Mucosa of stomach (tissue), 1 donor: ENCODE data around the gene HSPA12A.
"Not testable (repeated sequence)": the region's sequence is repeated elsewhere in the genome, so short reads cannot be mapped to it uniquely, and the experiment has no call there.

Source experiments
- H3K27me3 ChIP-seq: one replicate; pipeline ENCODE4 v1.7.0; 2013; ENCODE audit warnings: mild to moderate bottlenecking, low read length; ENCODE audit not compliant: control insufficient read depth, insufficient read depth
- H3K36me3 ChIP-seq: one replicate; pipeline ENCODE4 v1.7.0; 2013; ENCODE audit warnings: low read length; ENCODE audit not compliant: control insufficient read depth, insufficient read depth
- H3K4me1 ChIP-seq: one replicate; pipeline ENCODE4 v1.7.0; 2013; ENCODE audit warnings: mild to moderate bottlenecking, low read length; ENCODE audit not compliant: control insufficient read depth, insufficient read depth
- H3K4me3 ChIP-seq: one replicate; pipeline ENCODE4 v1.7.0; 2013; ENCODE audit warnings: low read length
- H3K9ac ChIP-seq: one replicate; pipeline ENCODE4 v1.7.0; 2013; ENCODE audit warnings: mild to moderate bottlenecking, low read length, moderate library complexity
- H3K9me3 ChIP-seq: one replicate; pipeline ENCODE4 v1.7.0; 2013; ENCODE audit warnings: mild to moderate bottlenecking, low read length, moderate library complexity; ENCODE audit not compliant: control insufficient read depth
- donor health status: Pancreatic carcinoma.

HSPA12A gene

GRCh38 chr10:116719804-116720203 lies 22.6 kb downstream of the HSPA12A start:
- Histone ChIP-seq H3K9ac (no peak overlapping the region), H3K27me3 (no peaks in the 10 kb centered on the region), H3K4me3 (no peak overlapping the region), H3K4me1 (no peaks in the 10 kb centered on the region), H3K9me3 (no peaks in the 10 kb centered on the region), H3K36me3 (no peaks in the 10 kb centered on the region)

GRCh38 chr10:116718058-116718457 lies 24.3 kb downstream of the HSPA12A start:
- Histone ChIP-seq H3K4me1 (no peaks in the 10 kb centered on the region), H3K27me3 (no peaks in the 10 kb centered on the region), H3K4me3 (no peak overlapping the region), H3K36me3 (no peaks in the 10 kb centered on the region), H3K9me3 (no peaks in the 10 kb centered on the region), H3K9ac (no peak overlapping the region)

GRCh38 chr10:116716381-116716780 lies 26.0 kb downstream of the HSPA12A start:
- no peaks in the 10 kb centered on the region for H3K27me3 ChIP-seq
- no peaks in the 10 kb centered on the region for H3K4me1 ChIP-seq

GRCh38 chr10:116715839-116716377 lies 26.5 kb downstream of the HSPA12A start:
- no peaks in the 10 kb centered on the region for H3K4me1 ChIP-seq
- H3K4me3 ChIP-seq = no peak overlapping the region
- no peaks in the 10 kb centered on the region for H3K9me3 ChIP-seq
- H3K27me3 ChIP-seq = no peaks in the 10 kb centered on the region
- no peaks in the 10 kb centered on the region for H3K36me3 ChIP-seq
- H3K9ac ChIP-seq = no peak overlapping the region

More at GRCh38 chr10:116716381-116716780, 26.0 kb downstream of the HSPA12A start:
- Histone ChIP-seq H3K9ac (no peak overlapping the region), H3K4me3 (no peak overlapping the region), H3K9me3 (no peaks in the 10 kb centered on the region), H3K36me3 (no peaks in the 10 kb centered on the region)

- H3K36me3 ChIP-seq = no peaks in the 10 kb centered on the region
- no peak overlapping the region for H3K4me3 ChIP-seq
- no peaks in the 10 kb centered on the region for H3K4me1 ChIP-seq
- no peak overlapping the region for H3K9ac ChIP-seq
- no peaks in the 10 kb centered on the region for H3K27me3 ChIP-seq
- H3K9me3 ChIP-seq = no peaks in the 10 kb centered on the region
Observed at GRCh38 chr10:116715341-116715740, 27.0 kb downstream of the HSPA12A start.

GRCh38 chr10:116713846-116714245 lies 28.5 kb downstream of the HSPA12A start:
- H3K36me3 ChIP-seq = no peaks in the 10 kb centered on the region
- no peak overlapping the region for H3K9ac ChIP-seq
- no peaks in the 10 kb centered on the region for H3K9me3 ChIP-seq
- no peak overlapping the region for H3K4me3 ChIP-seq
- no peaks in the 10 kb centered on the region for H3K27me3 ChIP-seq
- H3K4me1 ChIP-seq = no peaks in the 10 kb centered on the region

- no peaks in the 10 kb centered on the region for H3K9me3 ChIP-seq
- no peak overlapping the region for H3K4me3 ChIP-seq
- H3K4me1 ChIP-seq = no peaks in the 10 kb centered on the region
- no peaks in the 10 kb centered on the region for H3K27me3 ChIP-seq
- H3K9ac ChIP-seq = no peak overlapping the region
- no peaks in the 10 kb centered on the region for H3K36me3 ChIP-seq
Observed at GRCh38 chr10:116712989-116713543, 29.3 kb downstream of the HSPA12A start.

- Histone ChIP-seq H3K4me1 (no peaks in the 10 kb centered on the region), H3K9me3 (no peaks in the 10 kb centered on the region)
Observed at GRCh38 chr10:116712519-116712918, 29.8 kb downstream of the HSPA12A start.

GRCh38 chr10:116711803-116712202 lies 30.6 kb downstream of the HSPA12A start:
- not testable (repeated sequence) for H3K36me3 ChIP-seq, H3K4me3 ChIP-seq, H3K27me3 ChIP-seq, H3K4me1 ChIP-seq, H3K9me3 ChIP-seq, H3K9ac ChIP-seq

More at GRCh38 chr10:116712519-116712918, 29.8 kb downstream of the HSPA12A start:
- Histone ChIP-seq H3K27me3 (no peaks in the 10 kb centered on the region), H3K9ac (no peak overlapping the region), H3K36me3 (no peaks in the 10 kb centered on the region), H3K4me3 (no peak overlapping the region)

- no peaks in the 10 kb centered on the region for H3K9me3 ChIP-seq
- H3K36me3 ChIP-seq = no peaks in the 10 kb centered on the region
- no peak overlapping the region for H3K4me3 ChIP-seq
- no peaks in the 10 kb centered on the region for H3K4me1 ChIP-seq
- no peaks in the 10 kb centered on the region for H3K27me3 ChIP-seq
- H3K9ac ChIP-seq = no peak overlapping the region
Observed at GRCh38 chr10:116710076-116710475, 32.3 kb downstream of the HSPA12A start.

GRCh38 chr10:116708877-116709276 lies 33.5 kb downstream of the HSPA12A start:
- Histone ChIP-seq H3K9ac (no peak overlapping the region), H3K4me3 (no peak overlapping the region), H3K27me3 (no peaks in the 10 kb centered on the region), H3K9me3 (no peaks in the 10 kb centered on the region), H3K36me3 (no peaks in the 10 kb centered on the region), H3K4me1 (no peaks in the 10 kb centered on the region)

GRCh38 chr10:116708391-116708821 lies 34.0 kb downstream of the HSPA12A start:
- Histone ChIP-seq H3K9me3 (no peaks in the 10 kb centered on the region), H3K27me3 (no peaks in the 10 kb centered on the region), H3K4me1 (no peaks in the 10 kb centered on the region), H3K9ac (no peak overlapping the region), H3K36me3 (no peaks in the 10 kb centered on the region), H3K4me3 (no peak overlapping the region)

- no peak overlapping the region for H3K4me3 ChIP-seq
- no peaks in the 10 kb centered on the region for H3K36me3 ChIP-seq
- H3K9ac ChIP-seq = no peak overlapping the region
- H3K9me3 ChIP-seq = no peaks in the 10 kb centered on the region
- H3K4me1 ChIP-seq = no peaks in the 10 kb centered on the region
- no peaks in the 10 kb centered on the region for H3K27me3 ChIP-seq
Observed at GRCh38 chr10:116707981-116708380, 34.4 kb downstream of the HSPA12A start.
